IMR-90 (cell line): ENCODE results near the gene VBP1. TPM values are rescaled to one million over a fixed set of nuclear protein-coding genes. Genes with fewer than 3 reads are reported as not detected.

Experiments used
- ATAC-seq: fragments of 200-7000 bp; cut with Tn5 transposase; 2 replicates; pipeline ENCODE4 v1.9.1; 2020; ENCODE audit warnings: low read depth, mild to moderate bottlenecking, moderate library complexity
- Bru-seq: library from RNA; stranded (reverse); fragments of 400-500 nt; gene quantifications from one replicate; lab custom pipeline; 2021; lab: Mats Ljungman, UMichigan
- BruChase-seq, 2 experiments: library from RNA; stranded (reverse); fragments of 400-500 nt; gene quantifications; one replicate each; lab custom pipeline; 2021; lab: Mats Ljungman, UMichigan
- BruUV-seq: library from RNA; stranded (reverse); fragments of 400-500 nt; replicated peaks from 2 replicates; lab custom pipeline; 2021; lab: Mats Ljungman, UMichigan
- CTCF ChIA-PET: fragments of 300-600 bp; formaldehyde crosslinking; extraction: SDS; loops from one replicate; lab custom pipeline; 2021; ENCODE audit warnings: antibody characterized with exemption; lab: Yijun Ruan, JAX
- POLR2A ChIA-PET: fragments of 300-600 bp; sonication (Branson Sonifier 250); formaldehyde crosslinking; loops from one replicate; lab custom pipeline; 2022; ENCODE audit warnings: antibody characterized with exemption; ENCODE audit not compliant: unreplicated experiment; lab: Charles Lee
- DNase-seq: peaks from one replicate; pipeline ENCODE4 v3.0.0; 2013
- H2AFZ ChIP-seq: replicated peaks from 2 replicates; pipeline ENCODE3; 2013; ENCODE audit warnings: low read length, mild to moderate bottlenecking; ENCODE audit not compliant: poor library complexity
- H2AK5ac ChIP-seq: 2 replicates; pipeline ENCODE4 v1.6.1; 2013; ENCODE audit warnings: low read depth, low read length, inconsistent platforms
- H2AK9ac ChIP-seq: replicated peaks from 2 replicates; pipeline ENCODE3; 2013; ENCODE audit warnings: mild to moderate bottlenecking, low read depth, low read length, moderate library complexity; ENCODE audit not compliant: poor library complexity
- H2BK120ac ChIP-seq: 2 replicates; pipeline ENCODE4 v1.6.1; 2013; ENCODE audit warnings: low read depth, low read length, inconsistent platforms
- H2BK15ac ChIP-seq: 3 replicates; pipeline ENCODE4 v1.6.1; 2013; ENCODE audit warnings: low read depth, low read length, inconsistent platforms
- H2BK20ac ChIP-seq: 2 replicates; pipeline ENCODE4 v1.6.1; 2013; ENCODE audit warnings: low read depth, mild to moderate bottlenecking, inconsistent platforms, low read length, moderate library complexity
- H2BK5ac ChIP-seq: 2 replicates; pipeline ENCODE4 v1.6.1; 2013; ENCODE audit warnings: mild to moderate bottlenecking, low read depth, low read length, inconsistent platforms; ENCODE audit not compliant: poor library complexity, severe bottlenecking
- H3K14ac ChIP-seq: replicated peaks from 2 replicates; pipeline ENCODE4 v1.6.1; 2013; ENCODE audit warnings: low read depth, low read length, inconsistent platforms
- H3K18ac ChIP-seq: 2 replicates; pipeline ENCODE4 v1.6.1; 2013; ENCODE audit warnings: low read depth, low read length, control low read depth
- H3K23ac ChIP-seq: 2 replicates; pipeline ENCODE4 v1.6.1; 2013; ENCODE audit warnings: low read depth, low read length, inconsistent platforms
- H3K27ac ChIP-seq: 2 replicates; pipeline ENCODE4 v1.5.1; 2013; ENCODE audit warnings: mild to moderate bottlenecking, control low read depth, low read length; ENCODE audit not compliant: insufficient read depth
- H3K27me3 ChIP-seq: 2 replicates; pipeline ENCODE4 v1.6.1; 2013; ENCODE audit warnings: low read length; ENCODE audit not compliant: control insufficient read depth, insufficient read depth
- H3K36me3 ChIP-seq: 2 replicates; pipeline ENCODE4 v1.6.1; 2013; ENCODE audit warnings: low read length, mixed read lengths; ENCODE audit not compliant: control insufficient read depth, insufficient read depth
- H3K4ac ChIP-seq: 2 replicates; pipeline ENCODE4 v1.6.1; 2013; ENCODE audit warnings: low read depth, low read length, inconsistent platforms
- H3K4me1 ChIP-seq: 2 replicates; pipeline ENCODE4 v1.6.1; 2013; ENCODE audit warnings: low read length, mixed read lengths; ENCODE audit not compliant: control insufficient read depth, insufficient read depth
- H3K4me2 ChIP-seq: 2 replicates; pipeline ENCODE4 v1.6.1; 2013; ENCODE audit warnings: low read depth, mild to moderate bottlenecking, control low read depth, low read length, moderate library complexity
- H3K4me3 ChIP-seq: 2 replicates; pipeline ENCODE4 v1.5.1; 2013; ENCODE audit warnings: low read depth, mild to moderate bottlenecking, control low read depth, low read length, moderate library complexity; ENCODE audit not compliant: insufficient read depth
- H3K56ac ChIP-seq: 2 replicates; pipeline ENCODE4 v1.6.1; 2013; ENCODE audit warnings: low read length, inconsistent platforms; ENCODE audit not compliant: insufficient read depth; ENCODE audit errors: extremely low read depth
- H3K79me1 ChIP-seq, 2 experiments: 2 replicates each; pipeline ENCODE4 v1.6.1; 2013; ENCODE audit warnings: low read length in 2 of 2, inconsistent platforms in 1 of 2, low read depth in 1 of 2
- H3K9ac ChIP-seq: 2 replicates; pipeline ENCODE4 v1.6.1; 2013; ENCODE audit warnings: low read depth, low read length, control low read depth
- H3K9me1 ChIP-seq: 2 replicates; pipeline ENCODE4 v1.6.1; 2013; ENCODE audit warnings: low read length, inconsistent platforms; ENCODE audit not compliant: insufficient read depth
- H3K9me3 ChIP-seq: 2 replicates; pipeline ENCODE4 v1.6.1; 2013; ENCODE audit warnings: low read length; ENCODE audit not compliant: control insufficient read depth, insufficient read depth
- H4K20me1 ChIP-seq: 2 replicates; pipeline ENCODE4 v1.6.1; 2013; ENCODE audit warnings: low read length, inconsistent platforms; ENCODE audit not compliant: insufficient read depth
- H4K5ac ChIP-seq: 2 replicates; pipeline ENCODE4 v1.6.1; 2013; ENCODE audit warnings: mild to moderate bottlenecking, low read depth, low read length, control low read depth
- H4K8ac ChIP-seq, 2 experiments: 2 replicates each; pipeline ENCODE4 v1.6.1; 2013; ENCODE audit warnings: low read depth in 2 of 2, low read length in 2 of 2, control low read depth in 1 of 2, inconsistent platforms in 1 of 2
- H4K91ac ChIP-seq: 2 replicates; pipeline ENCODE4 v1.6.1; 2013; ENCODE audit warnings: low read depth, low read length, inconsistent platforms; ENCODE audit not compliant: insufficient read depth
- CTCF ChIP-seq: conservative IDR thresholded peaks from 2 replicates; pipeline ENCODE4 v1.5.1; 2012; ENCODE audit warnings: mild to moderate bottlenecking, low read depth, low read length, improper control_type of control experiment
- ELK1 ChIP-seq: fragments of 150-350 bp; IDR thresholded peaks from 2 replicates; pipeline ENCODE4 v1.6.1; 2016; ENCODE audit warnings: low read depth, mild to moderate bottlenecking, low read length, moderate library complexity, borderline replicate concordance
- FOS ChIP-seq: fragments of 150-350 bp; IDR thresholded peaks from 2 replicates; pipeline ENCODE4 v1.6.1; 2016; ENCODE audit warnings: low read depth, low read length
- POLR2A ChIP-seq: IDR thresholded peaks from 2 replicates; pipeline ENCODE4 v1.6.1; 2012; ENCODE audit warnings: mild to moderate bottlenecking, low read depth, low read length
- WGBS, 2 experiments: methylation state at CpG; one replicate each; pipeline versions ENCODE4 v1.1.5 to v1.1.7; 2013; ENCODE audit warnings: missing lambda C conversion rate in 2 of 2; ENCODE audit not compliant: insufficient read length in 1 of 2; ENCODE audit errors: extremely low coverage in 2 of 2; 5-methylcytosine and 5-hydroxymethylcytosine counted together
- dilution Hi-C: fragments of 300-500 bp; cut with HindIII; formaldehyde crosslinking; loops from one replicate; pipeline ENCODE4 v1.14.3; 2018; ENCODE audit warnings: low sequenced_read_pairs; ENCODE audit not compliant: unreplicated experiment
- in situ Hi-C: fragments of 300-500 bp; cut with MboI; formaldehyde crosslinking; loops from 3 replicates; pipeline ENCODE4 v1.14.3; 2019; ENCODE audit warnings: low sequenced_read_pairs, inconsistent platforms, mixed read lengths
- intact Hi-C: fragments of 100-400 bp; cut with micrococcal nuclease; formaldehyde crosslinking; loops from 2 replicates; pipeline ENCODE4 v1.10.0; 2022
- long read RNA-seq: library from polyadenylated mRNA; unstranded; transcript quantifications from one replicate; pipeline ENCODE4 v2.0.0, GENCODE V29; 2021; ENCODE audit not compliant: unreplicated experiment
- polyA plus RNA-seq, 3 experiments: library from polyadenylated mRNA; depleted of rRNA; stranded (reverse); fragments of >200 nt; gene quantifications; 2 replicates each; pipeline ENCODE4 v1.2.3, GENCODE V29; 2012; ENCODE audit warnings: low replicate concordance in 1 of 3
- total RNA-seq: library from RNA; depleted of rRNA; stranded (reverse); fragments of >200 nt; gene quantifications from 2 replicates; pipeline ENCODE4 v1.2.3, GENCODE V29; 2012; rRNA removed

Gene VBP1, protein sequence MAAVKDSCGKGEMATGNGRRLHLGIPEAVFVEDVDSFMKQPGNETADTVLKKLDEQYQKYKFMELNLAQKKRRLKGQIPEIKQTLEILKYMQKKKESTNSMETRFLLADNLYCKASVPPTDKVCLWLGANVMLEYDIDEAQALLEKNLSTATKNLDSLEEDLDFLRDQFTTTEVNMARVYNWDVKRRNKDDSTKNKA
- total RNA-seq: 42.3 and 75.3 TPM in 2 replicates
- 24.7 and 30.8 TPM in 2 replicates for polyA plus RNA-seq (2012; rRNA removed)
- polyA plus RNA-seq (2012; cell fraction: cytosol; rRNA removed): 1.8 and 4.9 TPM in 2 replicates
- 0.69 and 6.0 TPM in 2 replicates for polyA plus RNA-seq (2012; cell fraction: nucleus; rRNA removed; ENCODE audit: low replicate concordance)
- percentile 58 among the genes with signal in this experiment for Bru-seq, nascent RNA
- BruChase-seq, experiment 1, labeled RNA remaining after a 6-hour chase: percentile 56 among the genes with signal in this experiment
- percentile 49 among the genes with signal in this experiment for BruChase-seq, experiment 2, labeled RNA remaining after a 2-hour chase
- long read RNA-seq, transcript VBP1-201 (6 exons, 1,686 nt): major isoform, 47 of 48 reads
- long read RNA-seq, partial matches to known transcripts: 0 of 48 reads
- long read RNA-seq, other reads (novel, unspliced or antisense): 1 of 48 reads

DNA sequence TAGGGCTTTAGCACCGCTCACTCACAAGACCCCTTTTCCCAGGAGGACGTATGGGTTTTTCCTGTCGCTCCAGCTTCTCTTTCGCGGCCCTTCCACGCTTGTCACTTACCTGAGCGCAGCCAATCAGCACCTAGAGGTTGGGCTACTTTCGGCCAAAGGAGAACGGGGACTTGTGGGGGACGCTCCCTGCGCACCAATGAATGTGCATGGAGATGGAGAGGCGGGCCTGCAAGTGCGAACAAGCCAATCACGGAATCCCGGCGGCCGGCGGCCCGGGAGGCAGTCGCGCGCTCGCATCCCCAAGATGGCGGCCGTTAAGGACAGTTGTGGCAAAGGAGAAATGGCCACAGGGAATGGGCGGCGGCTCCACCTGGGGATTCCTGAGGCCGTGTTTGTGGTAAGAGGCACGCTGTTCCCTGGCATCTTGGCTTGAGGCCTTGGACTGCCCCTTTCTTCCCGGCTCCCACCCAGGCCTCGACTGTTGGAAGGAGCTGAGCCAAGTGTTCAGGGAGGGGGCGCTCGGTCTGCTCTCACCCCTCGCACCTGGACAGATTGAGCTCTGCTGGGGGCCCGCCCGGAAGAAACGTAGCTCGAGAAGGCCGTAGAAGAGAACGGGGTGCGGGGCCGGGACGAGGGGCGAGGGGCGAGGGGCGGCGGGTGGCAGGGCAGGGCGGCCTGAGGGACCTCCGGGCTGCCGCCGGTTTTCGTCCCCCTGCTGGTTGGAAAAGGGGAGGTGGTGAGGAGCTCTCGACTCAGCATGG lies at the start of gene VBP1:
VBP1 (plus strand) TSS at position 282 of the 761 bp plus-strand sequence; CDS start at position 305, 23 bp downstream.
- H3K4me1 ChIP-seq: no peaks in the 10 kb centered on the region
- no peak within 1 kb of the TSS; the same call in 2 of the 3 replicates for H2BK15ac ChIP-seq
- H3K18ac ChIP-seq: peak within 1 kb of the TSS; percentile 66; the same call in 1 of the 2 replicates
- TF ChIP-seq FOS (peak; percentile 48; the same call in 1 of the 2 replicates), CTCF (peak; percentile 41), POLR2A (peak; percentile 64; the same call in 1 of the 2 replicates), ELK1 (no peak)
- peak within 1 kb of the TSS; percentile 71 for H2AK9ac ChIP-seq
- peak within 1 kb of the TSS; percentile 42; the same call in 1 of the 2 replicates for H2BK120ac ChIP-seq
- peaks cover 4% of the 10 kb centered on the region for H4K20me1 ChIP-seq
- H3K23ac ChIP-seq: peak within 1 kb of the TSS; percentile 80
- peak within 1 kb of the TSS; percentile 96 for H4K5ac ChIP-seq
- H3K9me1 ChIP-seq: no peaks in the 10 kb centered on the region
- peak within 1 kb of the TSS; percentile 90 for H3K27ac ChIP-seq
- H2AFZ ChIP-seq: peak within 1 kb of the TSS; percentile 95
- dilution Hi-C loops: no loop called here
- H3K4me2 ChIP-seq: peak within 1 kb of the TSS; percentile 83
- H4K91ac ChIP-seq: peak within 1 kb of the TSS; percentile 84
- no peaks in the 10 kb centered on the region for H3K27me3 ChIP-seq
- H3K4ac ChIP-seq: peak within 1 kb of the TSS; percentile 77
- peak within 1 kb of the TSS; percentile 71; the same call in 1 of the 2 replicates for H3K56ac ChIP-seq
- BruUV-seq: no TSS peak
- POLR2A ChIA-PET: no interaction called here
- no peak within 1 kb of the TSS for H2BK20ac ChIP-seq
- ATAC-seq (peak; percentile 97), DNase-seq (peak; percentile 96)
- in situ Hi-C loops: no loop called here
- H3K36me3 ChIP-seq: peaks cover 3% of the 10 kb centered on the region; the same call in 1 of the 2 replicates
- no peaks in the 10 kb centered on the region; a peak in 2 of 4 replicates for H3K79me1 ChIP-seq
- H4K8ac ChIP-seq: peak within 1 kb of the TSS; percentile 90 to 95
- peak within 1 kb of the TSS; percentile 68; the same call in 1 of the 2 replicates for H3K14ac ChIP-seq
- H2AK5ac ChIP-seq: 0 out of 2 replicates have a peak within 1 kb of the TSS, but pooled peaks have one; percentile 13
- H2BK5ac ChIP-seq: peak within 1 kb of the TSS; percentile 74
- H3K4me3 ChIP-seq: peak within 1 kb of the TSS; percentile 92
- peak within 1 kb of the TSS; percentile 82 for H3K9ac ChIP-seq
- WGBS, 2 experiments: 13% methylated on average over 9 of the region's 53 CpGs; no CpG with 5 or more reads in 1 of the 2 experiments
- CTCF ChIA-PET: interaction anchor here (1.1 to 1.4 kb wide), 2 partner anchors 10 to 23 kb away, joined by 3 to 5 read pairs; no protein-coding TSS in a partner anchor
- no peaks in the 10 kb centered on the region for H3K9me3 ChIP-seq
- intact Hi-C loops: loop anchor here (2.0 to 10.0 kb wide), 2 partner anchors 122 to 604 kb away; no protein-coding TSS in a partner anchor
